Activated T-helper 1 cell treated with anti-CD3 and anti-CD28 coated beads, Interleukin-2, amount 50 U/mL, for 16 hours (primary cell): ENCODE results near the gene PRR14.
A peak's percentile ranks its signal among the peaks of the same experiment; 100 is the strongest.

Source experiments
- DNase-seq, 2 donors: peaks; one replicate each; pipeline ENCODE4 v3.0.0-alpha.2; 2020; ENCODE audit warnings: low read depth in 1 of 2, low spot score in 1 of 2

The PRR14 gene

DNA sequence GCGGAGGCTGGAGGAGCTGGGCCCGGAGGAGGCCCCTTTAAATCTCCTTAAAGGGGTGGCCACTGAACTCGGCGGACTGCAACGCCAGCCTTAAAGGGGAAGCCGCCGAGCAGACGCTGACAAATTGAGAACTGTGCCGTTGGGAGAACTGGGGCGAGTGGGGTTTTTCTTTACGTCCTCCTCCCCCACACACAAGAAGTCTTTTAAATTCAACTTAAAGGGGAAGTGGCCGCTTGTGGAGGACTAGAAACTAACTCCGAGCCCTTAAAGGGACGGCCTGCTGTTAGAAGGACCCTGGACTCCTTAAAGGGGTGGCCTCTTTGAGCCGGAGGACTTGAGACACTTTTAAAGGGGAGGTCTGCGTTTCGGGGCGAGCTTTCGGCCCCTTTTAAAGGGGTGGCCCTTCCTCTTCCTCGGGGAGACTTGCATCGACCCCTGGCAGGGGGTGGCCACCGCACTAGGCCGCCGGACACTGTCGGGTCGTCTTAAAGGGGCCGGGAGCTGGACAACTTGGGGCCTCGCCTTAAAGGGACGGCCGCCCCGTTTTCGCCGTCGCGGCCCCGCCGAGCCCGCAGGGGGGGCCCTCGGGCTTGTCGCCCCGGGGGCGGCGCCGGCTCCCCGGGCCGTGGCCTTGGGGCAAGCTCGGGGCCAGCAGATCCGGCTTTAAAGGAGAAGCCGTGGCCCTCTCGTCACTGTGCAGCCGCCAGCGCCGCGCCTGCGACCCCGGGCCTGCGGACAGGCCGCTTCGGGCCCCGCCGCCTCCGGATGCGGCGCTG is 8.2 kb downstream of the PRR14 start:
- DNase-seq = peak in 1 of 2 donors; percentile 93

DNA sequence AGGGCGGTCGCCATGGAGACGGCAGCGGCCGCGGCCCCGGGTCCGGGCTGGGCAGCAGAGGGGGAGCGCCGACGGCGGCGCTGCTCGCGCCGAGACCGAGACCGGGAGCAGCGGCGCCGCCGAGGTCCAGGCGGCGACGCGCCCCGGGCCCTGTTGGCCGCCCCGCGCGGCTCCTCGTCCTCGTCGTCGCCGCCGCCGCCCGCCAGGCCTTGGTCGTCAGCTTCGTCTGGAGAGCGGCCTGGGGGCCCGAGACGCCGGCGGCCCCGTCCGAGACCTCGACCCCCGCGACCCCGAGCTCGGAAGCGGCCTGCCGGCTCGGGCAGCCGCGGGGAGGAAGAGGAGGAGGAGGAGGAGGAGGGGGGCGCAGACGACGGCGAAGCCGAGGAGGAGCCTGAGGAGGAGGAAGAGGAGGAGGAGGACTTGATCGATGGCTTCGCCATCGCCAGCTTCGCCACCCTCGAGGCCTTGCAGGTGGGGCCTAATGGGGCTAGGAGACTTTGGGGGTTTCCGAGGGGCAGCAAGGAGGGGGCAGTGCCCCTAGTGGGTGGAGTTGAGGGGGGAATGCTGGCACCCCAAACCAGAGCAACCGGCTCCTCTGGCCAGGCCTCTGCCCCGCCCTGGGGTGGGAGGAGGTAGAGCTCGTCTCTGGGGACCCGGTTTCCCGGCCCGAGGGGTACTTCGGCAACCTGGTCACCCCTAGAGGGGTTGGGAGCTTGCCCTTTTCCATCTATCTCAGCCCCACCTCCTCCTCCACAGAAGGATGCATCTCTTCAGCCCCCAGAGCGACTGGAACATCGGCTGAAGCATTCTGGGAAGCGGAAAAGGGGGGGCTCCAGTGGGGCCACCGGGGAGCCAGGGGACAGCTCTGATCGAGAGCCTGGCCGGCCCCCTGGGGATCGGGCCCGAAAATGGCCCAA is 9.0 kb downstream of the PRR14 start:
- DNase-seq = peak in 1 of 2 donors; percentile 29

DNA sequence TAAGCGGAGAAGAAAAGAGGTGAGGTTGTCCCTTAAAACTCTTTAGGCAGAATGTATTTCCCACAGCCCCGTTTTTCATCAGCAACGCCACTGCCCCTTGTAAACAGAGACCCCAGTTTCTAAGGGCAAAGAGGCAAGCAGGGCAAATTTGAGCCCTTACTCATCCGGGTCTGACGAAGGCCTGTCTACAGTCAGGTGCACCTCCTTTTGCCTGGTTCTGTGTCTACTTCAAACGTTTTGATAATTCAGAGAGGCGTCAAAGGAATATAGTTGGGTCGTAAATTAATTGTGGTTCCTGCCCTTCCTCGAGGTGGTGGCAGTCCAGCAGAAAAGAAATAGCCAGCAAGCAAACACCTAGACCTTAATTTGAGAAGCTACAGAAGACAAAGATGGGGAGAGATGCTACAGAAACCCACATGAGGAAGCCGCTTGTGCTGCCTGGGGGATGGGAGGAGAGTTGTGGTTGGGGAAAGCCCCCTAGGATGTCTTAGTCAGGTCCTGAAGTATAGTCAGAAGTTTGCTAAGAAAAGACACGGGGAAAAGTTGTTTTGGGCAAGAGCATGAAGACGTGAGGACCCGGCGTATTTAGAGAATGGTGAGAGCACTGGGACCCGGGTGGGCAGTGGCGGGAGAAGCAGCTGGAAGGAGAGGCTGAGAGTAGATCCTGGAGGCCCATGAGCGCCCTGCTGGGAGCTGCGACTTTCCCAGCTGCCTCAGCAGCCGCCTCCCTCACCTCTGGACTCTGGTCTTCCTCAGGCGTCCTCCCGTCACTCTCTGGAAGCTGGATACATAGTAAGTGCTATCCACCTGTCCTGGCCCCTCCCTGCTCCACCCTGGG is 9.9 kb downstream of the PRR14 start:
- DNase-seq = peak; percentile 44 to 73

DNA sequence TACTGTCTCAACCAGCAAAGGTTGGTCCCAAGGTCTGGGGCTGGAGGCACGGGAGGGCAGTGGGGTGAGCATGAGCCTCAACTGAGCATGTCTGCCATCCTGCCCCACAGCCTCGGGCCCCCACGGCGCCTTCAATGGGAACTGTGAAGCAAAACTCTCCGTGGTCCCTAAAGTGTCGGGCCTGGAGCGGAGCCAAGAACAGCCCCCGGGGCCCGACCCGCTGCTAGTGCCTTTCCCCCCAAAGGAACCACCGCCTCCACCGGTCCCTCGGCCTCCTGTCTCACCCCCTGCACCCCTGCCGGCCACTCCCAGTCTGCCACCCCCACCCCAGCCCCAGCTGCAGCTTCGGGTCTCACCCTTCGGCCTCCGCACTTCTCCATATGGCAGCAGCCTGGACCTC is 11.7 kb downstream of the PRR14 start:
- DNase-seq = no peak

DNA sequence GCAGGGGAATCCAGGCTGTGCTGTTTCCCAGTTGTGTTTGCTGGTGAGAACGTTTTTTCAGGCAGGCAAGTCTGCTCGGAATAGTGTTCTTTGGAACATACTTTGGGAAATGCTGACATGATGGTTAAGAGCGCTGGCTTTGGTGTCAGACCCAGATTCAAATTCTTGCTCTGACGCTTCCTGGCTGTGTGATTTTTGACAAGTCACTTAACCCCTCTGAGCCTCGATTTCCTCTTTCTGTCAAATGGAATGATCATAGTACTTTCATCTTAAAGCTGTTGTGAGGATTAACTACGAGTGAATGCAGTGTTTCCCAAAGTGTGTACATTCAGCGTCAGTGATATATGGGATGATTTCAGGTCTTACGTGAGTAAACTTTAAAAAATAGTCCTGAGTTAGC is 12.3 kb downstream of the PRR14 start:
- no peak for DNase-seq

DNA sequence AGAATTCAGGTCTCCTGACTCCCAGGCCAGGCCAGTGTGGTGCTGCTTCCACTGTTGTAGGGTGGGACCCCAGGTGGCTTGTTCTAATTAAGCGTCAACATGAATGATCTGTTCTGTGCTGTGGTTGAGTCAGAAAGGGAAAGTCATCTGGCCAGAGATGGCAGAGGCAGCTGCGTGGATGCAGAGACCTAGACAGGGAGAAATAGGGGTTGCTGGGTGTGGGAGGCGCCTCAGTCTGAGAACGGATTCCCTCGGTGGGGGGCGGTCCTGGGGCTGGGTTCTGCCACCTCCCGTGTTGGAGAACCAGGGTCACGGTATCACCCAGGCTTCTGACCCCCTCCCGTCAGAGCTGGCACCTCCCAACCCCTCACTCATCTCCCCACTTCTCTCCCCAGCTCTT is 13.1 kb downstream of the PRR14 start:
- DNase-seq = no peak

DNA sequence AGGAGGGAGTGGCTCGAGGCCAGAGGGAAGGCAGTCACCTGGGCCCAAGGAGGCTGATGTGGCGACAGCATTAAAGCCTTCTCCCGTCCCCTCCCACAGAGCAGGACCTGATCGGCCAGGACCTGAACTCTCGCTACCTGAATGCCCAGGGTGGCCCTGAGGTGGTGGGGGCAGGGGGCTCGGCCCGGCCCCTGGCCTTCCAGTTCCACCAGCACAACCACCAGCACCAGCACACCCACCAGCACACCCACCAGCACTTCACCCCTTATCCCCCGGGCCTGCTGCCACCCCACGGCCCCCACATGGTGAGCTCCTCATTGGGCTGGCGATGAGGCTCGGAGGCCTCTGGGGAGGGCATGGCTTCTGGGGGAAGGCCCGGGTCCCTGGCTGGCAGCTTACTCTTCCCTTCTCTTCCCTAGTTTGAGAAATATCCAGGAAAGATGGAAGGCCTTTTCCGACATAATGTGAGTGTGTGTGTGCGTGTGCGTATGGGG is 13.9 kb downstream of the PRR14 start:
- no peak for DNase-seq

DNA sequence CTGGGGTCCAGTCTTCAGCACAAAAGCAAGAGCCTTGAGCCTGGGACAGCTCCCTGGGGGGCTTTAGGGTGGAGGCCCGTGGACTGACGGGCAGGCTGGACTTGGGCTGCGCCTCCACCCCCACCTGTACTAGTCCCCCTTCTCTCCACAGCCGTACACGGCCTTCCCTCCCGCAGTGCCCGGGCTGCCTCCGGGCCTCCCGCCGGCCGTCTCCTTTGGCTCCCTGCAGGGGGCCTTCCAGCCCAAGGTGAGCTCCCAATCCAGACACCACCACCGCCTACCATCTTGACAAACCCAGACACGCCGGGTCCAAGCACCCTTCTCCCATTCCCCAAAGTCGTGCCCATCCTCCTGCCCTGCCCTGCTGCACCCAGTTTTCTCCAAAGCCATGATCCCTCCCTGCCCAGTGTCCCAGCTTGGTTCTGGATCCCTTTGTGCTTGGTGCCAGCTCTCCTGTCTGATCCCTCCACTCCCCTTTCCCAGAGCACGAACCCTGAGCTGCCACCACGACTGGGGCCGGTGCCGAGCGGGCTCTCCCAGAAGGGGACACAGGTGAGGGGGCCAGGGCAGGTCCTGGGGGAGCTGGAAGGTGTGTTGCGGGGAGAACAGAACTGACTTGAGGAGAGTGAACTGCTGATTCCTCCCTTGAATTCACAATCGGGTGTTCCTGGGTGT is 14.5 kb downstream of the PRR14 start:
- no peak for DNase-seq

DNA sequence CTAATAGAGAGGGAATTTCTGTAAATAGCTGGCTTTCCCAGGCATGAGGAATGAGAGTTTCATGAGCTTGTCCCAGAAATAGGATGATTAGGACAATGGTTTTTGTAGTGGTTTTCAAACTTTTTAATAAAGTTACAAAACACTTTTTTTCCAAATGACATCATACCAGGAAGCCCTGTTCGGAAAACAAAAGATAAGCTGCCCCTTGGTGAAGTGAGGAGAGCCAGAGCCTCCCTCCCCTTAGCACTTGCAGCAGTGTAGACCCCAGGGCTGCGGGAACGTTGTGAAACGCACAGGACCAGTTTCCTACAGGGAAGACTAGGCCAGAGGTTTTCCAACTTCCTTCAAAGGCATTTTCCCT is 15.1 kb downstream of the PRR14 start:
- no peak for DNase-seq

DNA sequence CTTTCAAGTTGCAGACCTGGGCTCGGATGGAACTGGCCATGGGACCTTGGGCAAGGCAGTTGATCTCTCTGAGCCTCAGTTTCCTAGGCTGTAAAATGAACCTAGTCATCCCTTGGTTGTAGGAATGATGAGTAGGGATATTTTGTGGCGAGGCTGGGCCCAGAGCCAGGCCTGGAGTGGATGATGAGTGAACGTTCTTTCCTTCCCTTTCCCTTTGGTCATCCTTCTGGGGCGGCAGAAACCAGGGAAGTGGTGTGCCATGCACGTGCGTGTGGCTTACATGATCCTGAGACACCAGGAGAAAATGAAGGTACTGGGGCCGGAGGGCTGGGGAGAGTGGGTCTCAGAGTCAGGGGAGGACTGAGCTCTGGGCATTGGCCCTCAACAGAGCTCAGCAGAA is 15.9 kb downstream of the PRR14 start:
- no peak for DNase-seq

DNA sequence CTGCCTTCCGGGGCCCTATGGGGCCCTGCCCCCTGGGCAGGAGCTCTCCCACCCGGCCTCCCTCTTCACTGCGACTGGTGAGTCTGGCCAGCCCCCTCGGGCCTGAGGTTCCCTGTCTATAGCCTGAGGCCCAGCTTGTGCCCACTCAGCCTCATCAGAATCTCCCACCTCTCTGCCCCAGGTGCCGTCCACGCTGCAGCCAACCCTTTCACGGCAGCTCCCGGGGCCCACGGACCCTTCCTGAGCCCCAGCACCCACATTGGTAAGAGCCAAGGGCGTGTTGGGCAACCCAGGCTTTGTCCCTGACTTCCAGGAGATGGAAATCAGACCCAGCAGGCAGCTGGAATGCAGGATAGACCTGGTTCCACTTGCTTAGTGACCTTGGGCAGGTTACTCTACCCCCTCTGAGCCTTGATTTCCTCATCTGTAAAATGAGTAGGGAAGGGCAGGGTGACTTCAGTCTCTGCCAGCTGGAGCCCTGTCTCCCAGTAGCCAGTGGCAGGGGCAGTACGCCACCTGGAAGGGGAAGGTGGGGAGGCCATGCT is 16.7 kb downstream of the PRR14 start:
- DNase-seq = no peak

DNA sequence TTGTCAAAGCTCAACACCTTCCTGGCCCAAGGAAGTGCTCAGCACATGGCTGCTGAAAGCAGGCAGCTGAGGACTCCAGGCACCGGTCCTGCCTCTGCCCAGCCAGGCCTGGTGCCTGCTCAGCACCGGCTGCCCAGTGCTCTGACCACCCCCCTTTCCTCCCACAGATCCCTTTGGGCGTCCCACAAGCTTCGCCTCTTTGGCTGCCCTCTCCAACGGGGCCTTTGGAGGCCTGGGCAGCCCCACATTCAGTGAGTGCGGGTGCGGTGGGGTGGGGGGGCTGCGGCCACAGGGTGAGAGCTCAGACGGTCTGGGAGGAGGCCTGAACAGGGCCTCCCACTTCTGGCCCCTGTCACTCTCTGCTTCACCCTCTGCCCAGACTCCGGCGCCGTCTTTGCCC is 17.6 kb downstream of the PRR14 start:
- no peak for DNase-seq

DNA sequence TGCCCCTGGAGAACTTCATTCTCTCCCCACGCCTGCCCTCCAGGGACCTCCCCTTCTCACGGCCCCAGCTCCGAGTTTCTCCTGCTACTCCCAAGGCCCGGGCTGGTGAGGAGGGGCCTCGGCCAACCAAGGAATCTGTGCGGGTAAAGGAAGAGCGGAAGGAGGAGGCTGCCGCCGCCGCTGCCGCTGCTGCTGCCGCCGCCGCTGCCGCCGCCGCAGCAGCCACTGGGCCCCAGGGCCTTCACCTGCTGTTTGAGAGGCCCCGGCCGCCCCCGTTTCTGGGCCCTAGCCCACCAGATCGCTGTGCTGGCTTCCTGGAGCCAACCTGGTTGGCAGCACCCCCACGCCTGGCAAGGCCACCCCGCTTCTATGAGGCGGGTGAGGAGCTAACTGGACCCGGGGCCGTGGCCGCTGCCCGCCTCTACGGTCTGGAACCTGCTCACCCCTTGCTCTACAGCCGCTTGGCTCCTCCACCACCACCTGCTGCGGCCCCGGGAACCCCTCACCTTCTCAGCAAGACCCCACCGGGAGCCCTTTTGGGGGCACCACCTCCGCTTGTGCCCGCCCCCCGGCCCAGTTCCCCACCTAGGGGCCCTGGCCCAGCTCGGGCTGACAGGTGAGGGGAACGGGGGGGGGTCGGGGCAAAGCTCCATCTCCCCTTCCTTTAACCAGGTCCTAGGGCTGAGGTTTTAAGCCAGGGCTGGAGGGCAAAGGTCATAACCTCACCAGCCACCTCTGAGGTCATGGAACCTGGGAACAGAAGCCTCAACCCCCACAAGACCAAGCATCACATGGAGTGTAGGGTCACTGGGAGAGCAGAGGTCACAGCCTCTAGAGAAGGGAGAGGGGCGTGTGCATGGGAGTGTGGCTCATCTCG is 18.5 kb downstream of the PRR14 start:
- DNase-seq = no peak

DNA sequence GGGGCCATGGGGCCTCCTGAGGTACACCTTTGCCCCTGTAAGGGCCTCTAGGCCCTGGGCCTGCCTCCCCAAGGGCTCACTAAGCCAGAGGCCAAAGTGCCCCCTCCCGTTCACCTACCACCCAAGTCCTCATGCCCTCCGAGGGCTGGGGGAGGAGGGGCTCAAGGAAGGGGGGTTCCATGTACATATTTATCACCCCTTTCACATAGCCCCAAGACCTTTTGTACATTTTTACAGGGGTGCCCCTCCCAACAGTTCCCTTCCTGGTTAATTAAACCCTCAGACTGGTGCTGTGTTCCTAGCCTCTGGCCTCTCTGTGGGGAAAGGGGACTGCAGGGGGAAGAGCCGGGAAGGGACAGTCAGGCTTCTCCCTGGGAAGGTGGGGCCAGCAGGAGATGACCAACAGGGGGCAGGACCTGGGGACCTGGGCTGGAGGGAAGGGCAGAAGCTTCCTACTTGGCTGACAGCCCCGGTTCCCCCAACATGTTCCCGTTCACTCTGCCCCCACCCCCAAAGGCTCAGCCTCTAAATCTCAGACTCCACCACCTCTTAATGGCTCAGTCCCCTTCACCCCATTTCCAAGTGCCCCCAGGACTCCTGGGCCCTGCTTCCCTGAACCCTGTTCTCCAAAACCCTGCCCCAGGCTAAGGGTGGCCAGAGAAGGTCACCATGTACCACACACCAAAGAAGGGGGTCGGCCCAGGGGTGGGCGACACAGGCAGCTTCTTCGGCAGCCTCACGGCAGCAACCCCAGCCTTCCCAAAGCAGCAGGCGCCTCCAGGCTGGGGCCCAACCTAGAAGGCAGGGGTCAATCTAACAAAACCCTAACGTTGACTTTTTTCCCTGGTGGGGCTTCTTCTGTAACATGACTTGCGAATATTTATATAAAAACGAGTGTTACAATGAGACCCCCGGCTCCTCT is 19.4 kb downstream of the PRR14 start:
- no peak for DNase-seq

DNA sequence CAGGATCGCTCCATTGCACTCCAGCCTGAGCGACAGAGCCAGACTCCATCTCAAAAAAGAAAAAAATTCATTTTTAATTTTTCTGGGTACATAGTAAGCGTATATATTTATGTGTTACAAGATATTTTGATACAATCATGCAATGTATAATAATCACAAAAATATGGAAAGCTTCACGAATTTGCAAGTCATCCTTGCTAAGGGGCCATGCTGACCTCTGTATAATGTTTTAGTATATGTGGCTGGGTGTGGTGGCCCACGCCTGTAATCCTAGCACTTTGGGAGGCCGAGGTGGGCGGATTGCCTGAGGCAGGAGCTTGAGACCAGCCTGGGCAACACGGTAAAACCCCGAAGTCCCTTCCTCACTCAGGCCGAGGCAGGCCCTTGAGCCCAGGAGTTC is 24.4 kb downstream of the PRR14 start:
- DNase-seq = no peak

DNA sequence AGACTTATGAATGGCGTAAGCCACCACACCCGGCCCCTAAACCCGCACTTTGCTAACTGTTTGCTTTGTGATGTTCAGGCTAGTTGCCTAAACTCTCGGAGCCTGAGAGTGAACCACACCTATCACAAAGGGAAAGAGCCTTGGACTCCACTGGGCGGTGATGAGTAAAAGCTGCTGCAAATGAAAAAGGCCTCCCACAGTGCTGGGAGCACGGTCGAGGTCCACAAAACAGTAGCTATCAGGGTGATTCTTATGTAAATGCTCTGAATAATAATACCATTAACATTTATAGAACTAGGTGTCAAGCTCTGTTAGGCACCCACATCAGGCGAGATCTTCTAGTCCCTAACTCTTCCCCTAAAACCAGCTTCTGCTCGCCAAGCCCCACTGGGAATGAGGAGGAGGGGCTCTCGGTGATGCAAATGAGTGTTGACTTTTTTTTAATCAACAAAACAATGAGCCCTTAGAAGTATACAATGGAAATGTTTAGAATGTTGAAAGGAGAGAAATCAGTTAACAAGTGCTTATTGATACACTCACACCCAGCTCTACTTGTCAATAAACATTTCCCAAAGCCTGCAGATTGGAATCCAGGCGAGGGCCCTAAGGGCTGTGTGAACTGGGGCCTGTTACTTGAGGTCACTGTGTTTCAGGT is 27.3 kb downstream of the PRR14 start:
- no peak for DNase-seq

DNA sequence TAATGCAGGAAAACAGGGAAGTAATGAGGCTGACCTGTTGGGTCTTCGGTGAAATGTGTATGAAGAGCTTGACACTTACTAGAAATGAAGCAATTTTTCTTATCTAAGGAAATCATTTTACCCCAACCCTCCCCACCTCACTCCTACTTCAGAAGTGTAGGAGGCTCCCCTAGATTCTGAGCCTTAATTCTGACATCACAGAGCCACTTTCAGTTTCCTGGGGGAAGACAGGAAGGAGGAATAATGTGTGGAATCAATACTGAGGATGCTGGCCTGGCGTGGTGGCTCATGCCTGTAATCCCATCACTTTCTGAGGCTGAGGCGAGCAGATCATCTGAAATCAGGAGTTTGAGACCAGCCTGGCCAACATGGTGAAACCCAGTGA is 27.8 kb downstream of the PRR14 start:
- no peak for DNase-seq

DNA sequence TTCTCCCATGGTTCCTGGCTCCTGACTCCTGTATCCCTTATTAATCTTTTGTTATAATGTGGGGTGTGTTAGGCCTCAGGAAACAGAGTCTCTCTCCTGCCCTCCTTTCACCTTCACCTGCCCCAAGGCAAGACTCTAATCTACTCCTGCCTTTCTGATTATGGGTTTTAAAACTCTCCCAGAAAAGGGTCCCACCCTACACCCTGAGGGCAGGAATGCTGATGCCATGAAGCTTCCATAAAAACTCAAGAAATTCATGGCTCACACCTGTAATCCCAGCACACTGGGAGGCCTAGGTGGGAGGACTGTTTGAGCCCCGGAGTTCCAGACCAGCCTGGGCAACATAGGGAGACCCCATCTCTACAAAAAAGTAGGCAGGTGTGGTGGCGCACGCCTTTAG is 29.6 kb downstream of the PRR14 start:
- no peak for DNase-seq
